ENCODE results near the gene DRC7. TPM values are rescaled to one million over a fixed set of nuclear protein-coding genes. Genes with fewer than 3 reads are reported as not detected.

DRC7 gene
- total RNA-seq, 1 experiment from 2014 or later: not detected

- no peaks in the 10 kb centered on the region for H3K36me3 ChIP-seq (ENCODE audit: low read depth, low read length)
- ATAC-seq (no peak), DNase-seq (no peak)
- H3K27ac ChIP-seq (ENCODE audit: low read length): no peak overlapping the region
- H3K27me3 ChIP-seq (ENCODE audit: low read length): no peaks in the 10 kb centered on the region
- CTCF ChIA-PET: no interaction called here
- H3F3A ChIP-seq (ENCODE audit: low read length, unreplicated experiment): no peaks in the 10 kb centered on the region
- no peaks in the 10 kb centered on the region for H3K79me2 ChIP-seq (ENCODE audit: low read length)
- no TSS peak for BruUV-seq (replicated peaks)
- no peaks in the 10 kb centered on the region for H3K4me1 ChIP-seq (ENCODE audit: insufficient read depth, low read length)
- H3K9ac ChIP-seq (ENCODE audit: low read length): no peak overlapping the region
- H3K4me3 ChIP-seq (ENCODE audit: low read length): no peak overlapping the region
- no peaks in the 10 kb centered on the region for H3K9me2 ChIP-seq (replicated peaks; ENCODE audit: low read length)
- TF ChIP-seq CTCF (conservative IDR thresholded peaks at IDR 0.05; ENCODE audit: low read depth, low read length) (no peak), EZH2phosphoT487 (IDR thresholded peaks at IDR 0.05; ENCODE audit: borderline replicate concordance, low read length) (no peak)
- no peaks in the 10 kb centered on the region for H3K9me3 ChIP-seq (ENCODE audit: low read length)
- H3K4me2 ChIP-seq (ENCODE audit: low read length): no peak overlapping the region
- no peak overlapping the region for H2AFZ ChIP-seq (ENCODE audit: low read length)
- POLR2A ChIA-PET (ENCODE audit: unreplicated experiment): no interaction called here
- intact Hi-C loops (cut with micrococcal nuclease): no loop called here
- H4K20me1 ChIP-seq (ENCODE audit: low read length): no peaks in the 10 kb centered on the region
Observed at GRCh38 chr16:57687363-57687929, 7.2 kb upstream of the DRC7 start.

- no peak overlapping the region for H2AFZ ChIP-seq (ENCODE audit: low read length)
- TF ChIP-seq EZH2 (IDR thresholded peaks at IDR 0.05; ENCODE audit: low read length, unreplicated experiment) (no peak), CTCF (conservative IDR thresholded peaks at IDR 0.05; ENCODE audit: low read depth, low read length) (no peak), EZH2phosphoT487 (IDR thresholded peaks at IDR 0.05; ENCODE audit: borderline replicate concordance, low read length) (no peak)
- intact Hi-C loops (cut with micrococcal nuclease): no loop called here
- H3K27ac ChIP-seq (ENCODE audit: low read length): no peak overlapping the region
- no peaks in the 10 kb centered on the region for H3K36me3 ChIP-seq (ENCODE audit: low read depth, low read length)
- H3K9me3 ChIP-seq (ENCODE audit: low read length): no peaks in the 10 kb centered on the region
- no peaks in the 10 kb centered on the region for H3F3A ChIP-seq (ENCODE audit: low read length, unreplicated experiment)
- H3K9me2 ChIP-seq (replicated peaks; ENCODE audit: low read length): no peaks in the 10 kb centered on the region
- ChIA-PET POLR2A (ENCODE audit: unreplicated experiment) (no interaction called here), CTCF (no interaction called here)
- no TSS peak for BruUV-seq (replicated peaks)
- DNase-seq: no peak
- H3K9ac ChIP-seq (ENCODE audit: low read length): no peak overlapping the region
- H3K79me2 ChIP-seq (ENCODE audit: low read length): no peaks in the 10 kb centered on the region
- no peaks in the 10 kb centered on the region for H3K27me3 ChIP-seq (ENCODE audit: low read length)
- no peak for ATAC-seq
- no peaks in the 10 kb centered on the region for H3K4me1 ChIP-seq (ENCODE audit: insufficient read depth, low read length)
- no peak overlapping the region for H3K4me3 ChIP-seq (ENCODE audit: low read length)
- H3K4me2 ChIP-seq (ENCODE audit: low read length): no peak overlapping the region
- H4K20me1 ChIP-seq (ENCODE audit: low read length): no peaks in the 10 kb centered on the region
Observed at GRCh38 chr16:57688487-57688986, 6.1 kb upstream of the DRC7 start.

GRCh38 chr16:57688987-57689761, 5.4 kb upstream of the DRC7 start:
- no TSS peak for BruUV-seq (replicated peaks)
- CTCF ChIA-PET: no interaction called here
- Histone ChIP-seq H4K20me1 (ENCODE audit: low read length) (no peaks in the 10 kb centered on the region), H3K9me2 (replicated peaks; ENCODE audit: low read length) (no peaks in the 10 kb centered on the region), H2AFZ (ENCODE audit: low read length) (no peak overlapping the region), H3K27me3 (ENCODE audit: low read length) (no peaks in the 10 kb centered on the region), H3K9ac (ENCODE audit: low read length) (no peak overlapping the region), H3K9me3 (ENCODE audit: low read length) (no peaks in the 10 kb centered on the region), H3K27ac (ENCODE audit: low read length) (no peak overlapping the region), H3K79me2 (ENCODE audit: low read length) (no peaks in the 10 kb centered on the region), H3F3A (ENCODE audit: low read length, unreplicated experiment) (no peaks in the 10 kb centered on the region), H3K4me3 (ENCODE audit: low read length) (no peak overlapping the region), H3K4me1 (ENCODE audit: insufficient read depth, low read length) (no peaks in the 10 kb centered on the region), H3K4me2 (ENCODE audit: low read length) (no peak overlapping the region), H3K36me3 (ENCODE audit: low read depth, low read length) (no peaks in the 10 kb centered on the region)
- ATAC-seq (no peak), DNase-seq (no peak)
- intact Hi-C loops (cut with micrococcal nuclease): no loop called here
- TF ChIP-seq CTCF (conservative IDR thresholded peaks at IDR 0.05; ENCODE audit: low read depth, low read length): no peak
- TF ChIP-seq EZH2phosphoT487 (IDR thresholded peaks at IDR 0.05; ENCODE audit: borderline replicate concordance, low read length): no peak
- no peak for TF ChIP-seq EZH2 (IDR thresholded peaks at IDR 0.05; ENCODE audit: low read length, unreplicated experiment)
- POLR2A ChIA-PET (ENCODE audit: unreplicated experiment): no interaction called here

All from PC-3 (cell line).